GM19099 (cell line): ENCODE results near the gene IMPACT.

ENCODE experiments used
- POLR2A ChIP-seq: IDR thresholded peaks from 3 replicates; pipeline ENCODE4 v1.6.1; 2011; ENCODE audit warnings: low read depth; ENCODE audit not compliant: insufficient read length; ENCODE audit errors: extremely low read depth

The IMPACT gene

DNA sequence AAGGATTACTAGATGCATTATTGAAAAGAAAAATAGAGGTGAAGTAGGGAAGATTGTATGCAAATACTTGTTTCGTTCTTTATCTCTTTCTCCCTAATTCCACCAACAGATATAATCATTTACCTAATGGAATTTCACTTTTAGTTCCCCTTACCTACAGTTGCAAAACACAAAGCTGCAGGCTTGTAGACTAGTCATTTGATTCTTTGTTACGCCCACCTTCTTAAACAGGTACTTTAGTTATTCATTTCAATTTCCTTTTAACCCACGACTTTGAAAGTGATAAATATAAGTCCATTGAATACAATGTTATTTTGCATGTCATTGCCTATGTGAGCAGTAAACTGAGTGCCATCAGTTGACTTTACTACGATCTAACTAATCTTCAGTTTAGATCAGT, 30.1 kb downstream of the IMPACT start:
- no peak for TF ChIP-seq POLR2A

DNA sequence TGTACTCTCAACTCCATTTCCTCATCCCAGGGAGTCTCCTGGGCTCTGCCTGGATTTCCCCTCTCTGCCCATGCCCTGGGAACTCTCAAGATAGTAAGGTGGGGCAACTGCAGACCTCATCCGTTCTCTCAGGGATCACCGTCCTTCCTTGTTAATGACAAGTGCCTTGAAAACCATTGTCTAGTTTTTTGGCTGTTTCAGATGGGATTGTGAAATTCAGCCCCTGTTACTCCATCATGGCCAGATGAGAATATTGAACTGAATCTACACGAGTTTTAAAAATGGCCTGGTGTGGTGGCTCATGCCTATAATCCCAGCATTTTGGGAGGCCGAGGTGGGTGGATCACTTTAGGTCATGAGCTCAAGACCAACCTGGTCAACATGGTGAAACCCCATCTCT, 33.3 kb downstream of the IMPACT start:
- no peak for TF ChIP-seq POLR2A

DNA sequence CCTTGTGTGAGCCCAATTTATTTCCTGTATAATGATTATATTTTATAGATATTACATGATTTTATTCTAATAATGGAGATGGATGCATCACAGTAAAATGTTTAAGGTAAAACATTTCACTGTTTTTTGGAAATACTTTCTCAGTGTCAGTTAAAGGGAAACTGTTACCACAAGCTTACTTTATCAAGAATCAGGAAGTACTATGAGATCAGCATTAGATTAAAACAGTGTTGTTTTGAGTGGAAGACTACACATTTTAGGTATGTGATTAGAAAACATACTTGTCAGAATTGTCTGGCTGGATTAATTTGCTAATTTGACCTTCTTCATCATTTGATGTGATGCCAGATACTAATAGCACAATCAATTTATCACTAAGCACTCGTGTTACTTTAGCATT, 33.9 kb downstream of the IMPACT start, which contains the start of gene HRH4:
Gene HRH4, plus strand, starts transcription at position 250 of the 400 bp plus-strand sequence. Its CDS starts 92 bp downstream, at position 342.
- no peak for TF ChIP-seq POLR2A

DNA sequence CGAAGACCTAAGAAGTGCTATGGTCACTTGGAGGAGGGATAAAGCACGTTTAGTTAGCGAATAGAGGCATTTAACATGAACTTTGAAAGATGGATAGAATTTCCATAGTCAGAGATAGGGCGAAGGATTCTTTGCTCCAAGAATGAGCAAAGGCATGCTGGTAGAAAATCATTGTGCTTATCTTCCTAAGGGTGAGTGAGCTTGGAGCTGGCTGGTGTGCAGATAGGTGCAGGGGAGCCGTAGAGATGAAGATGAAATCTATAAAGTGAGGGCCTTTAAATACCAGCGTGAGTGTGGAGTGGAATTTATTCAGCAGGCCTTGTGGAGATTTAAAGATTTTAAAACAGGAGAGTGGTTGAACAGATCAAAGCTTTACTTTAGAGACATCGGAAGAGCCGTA, 35.5 kb downstream of the IMPACT start:
- TF ChIP-seq POLR2A: no peak

DNA sequence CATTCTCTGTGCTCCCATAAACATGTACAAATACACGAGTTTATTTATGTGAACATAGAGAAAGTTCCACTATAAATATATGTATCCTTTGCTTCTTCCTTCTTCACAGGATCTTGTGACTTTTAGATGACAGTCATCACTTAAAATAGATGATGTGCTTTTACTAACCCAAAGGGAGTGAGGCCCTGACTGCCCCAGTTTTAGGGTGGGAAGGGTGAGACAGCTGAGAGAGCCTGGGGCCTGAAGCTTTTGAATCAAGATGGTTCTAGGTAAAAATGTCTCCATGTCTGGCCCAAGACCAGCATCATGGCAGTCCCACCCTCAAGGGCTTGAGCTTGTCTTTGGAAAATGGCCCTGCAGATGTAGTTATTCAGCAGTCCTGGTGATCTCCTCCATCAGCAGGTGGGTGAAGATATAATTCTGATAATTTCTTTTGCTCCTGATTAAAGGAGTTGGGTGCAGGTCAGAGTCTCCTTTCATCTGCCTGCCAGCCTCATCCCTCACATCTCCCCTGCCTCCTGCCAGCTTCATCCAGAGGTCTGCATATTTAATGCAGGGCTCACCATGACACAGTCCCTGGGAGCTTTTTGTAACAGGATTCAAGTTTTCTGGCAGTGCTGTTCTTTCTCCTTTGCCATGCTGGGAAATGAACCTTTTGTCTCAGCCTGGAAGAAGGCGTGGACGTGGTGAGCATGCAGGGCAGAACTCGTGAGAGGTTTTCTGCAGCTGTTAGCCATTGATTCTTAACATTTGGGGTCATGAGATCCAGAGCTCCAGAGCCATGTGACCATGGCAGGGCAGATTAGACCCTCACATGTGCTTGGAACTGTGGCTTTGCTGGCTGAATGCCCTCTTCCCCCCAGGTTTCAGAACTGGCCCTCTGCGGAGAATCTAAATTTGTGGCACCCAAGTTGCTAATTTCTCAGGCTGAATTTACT, 36.6 kb downstream of the IMPACT start:
- TF ChIP-seq POLR2A: no peak

DNA sequence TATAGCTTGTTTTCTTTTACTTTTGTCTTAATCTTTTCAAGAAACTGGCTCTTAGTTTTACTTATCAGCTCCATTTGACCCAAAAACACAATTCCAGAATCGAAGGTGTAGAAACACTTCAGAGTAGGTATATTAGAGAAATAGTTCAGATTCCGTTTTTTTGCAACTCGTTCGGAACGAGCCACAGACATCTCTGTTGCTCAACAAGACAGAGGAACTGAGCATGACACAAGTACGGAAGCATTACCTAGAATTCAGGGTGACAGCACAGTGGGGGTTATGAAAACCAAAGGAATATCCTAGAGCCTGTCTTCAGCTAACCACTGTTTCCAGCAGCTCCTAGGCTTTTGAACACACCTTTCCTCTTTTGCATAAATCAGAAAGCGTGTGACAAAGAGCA, 39.0 kb downstream of the IMPACT start:
- TF ChIP-seq POLR2A: no peak

DNA sequence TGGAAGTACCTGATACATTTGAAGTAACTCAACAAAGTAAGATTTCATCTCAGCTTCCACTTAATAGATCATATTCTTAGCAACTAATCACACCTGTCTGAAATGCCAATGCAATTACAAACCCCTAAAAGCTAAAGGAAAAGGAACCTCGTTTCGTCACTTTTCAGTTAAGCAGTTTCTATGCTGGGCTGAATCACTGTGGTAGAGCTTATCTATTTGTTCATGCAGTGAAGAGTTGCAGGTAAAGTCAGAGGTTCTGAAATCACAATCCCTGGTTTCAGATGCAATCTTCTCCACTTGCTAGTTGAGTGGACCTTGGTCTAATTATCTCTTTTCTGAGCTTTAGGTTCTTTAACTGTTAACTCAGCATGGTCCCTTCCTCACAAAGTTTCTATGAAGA, 40.3 kb downstream of the IMPACT start:
- TF ChIP-seq POLR2A: no peak

DNA sequence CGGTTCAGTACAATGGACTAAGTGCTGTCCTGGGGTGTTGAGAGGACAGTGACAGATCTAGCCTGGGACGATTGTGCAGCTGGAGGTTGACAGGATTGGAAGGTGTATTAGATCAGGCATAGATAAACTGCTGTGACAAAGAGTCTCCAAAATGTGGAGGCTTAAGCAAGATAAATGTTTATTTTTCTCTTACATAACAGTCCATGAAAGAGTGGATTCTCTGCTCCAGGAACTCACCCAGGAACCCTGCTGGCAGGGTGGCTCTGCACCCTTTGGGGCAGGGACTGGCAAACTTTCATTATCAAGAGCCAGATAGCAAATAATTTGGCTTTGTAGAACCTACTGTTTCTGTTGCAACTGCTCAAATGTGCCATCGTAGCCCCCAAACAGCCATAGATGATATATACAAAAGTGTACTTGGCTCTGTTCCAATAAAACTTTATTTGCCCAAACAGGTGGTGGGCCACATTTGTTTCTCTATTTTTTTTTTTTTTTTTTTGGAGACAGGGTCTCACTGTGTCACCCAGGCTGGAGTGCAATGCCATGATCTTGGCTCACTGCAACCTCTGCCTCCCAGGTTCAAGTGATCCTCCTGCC, 43.6 kb downstream of the IMPACT start:
- no peak for TF ChIP-seq POLR2A

DNA sequence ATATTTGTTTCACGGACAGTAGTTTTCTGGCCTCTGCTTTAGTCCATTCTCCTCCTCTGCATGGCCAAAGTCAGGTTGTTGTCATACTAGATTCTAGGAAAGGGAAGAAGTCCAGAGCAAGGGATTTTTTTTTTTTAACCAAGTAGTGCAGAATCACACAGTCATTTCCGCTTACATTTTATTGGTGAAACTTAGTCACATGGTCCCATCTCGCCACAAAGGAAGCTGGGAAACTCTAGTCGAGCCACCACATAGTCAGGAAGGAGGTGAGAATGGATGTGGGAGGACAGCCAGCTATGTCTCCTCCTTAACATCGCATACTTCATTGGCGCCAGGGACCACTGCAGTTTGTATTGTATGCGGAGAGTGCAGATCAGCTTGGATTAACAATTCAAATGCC, 44.3 kb downstream of the IMPACT start:
- TF ChIP-seq POLR2A: no peak

DNA sequence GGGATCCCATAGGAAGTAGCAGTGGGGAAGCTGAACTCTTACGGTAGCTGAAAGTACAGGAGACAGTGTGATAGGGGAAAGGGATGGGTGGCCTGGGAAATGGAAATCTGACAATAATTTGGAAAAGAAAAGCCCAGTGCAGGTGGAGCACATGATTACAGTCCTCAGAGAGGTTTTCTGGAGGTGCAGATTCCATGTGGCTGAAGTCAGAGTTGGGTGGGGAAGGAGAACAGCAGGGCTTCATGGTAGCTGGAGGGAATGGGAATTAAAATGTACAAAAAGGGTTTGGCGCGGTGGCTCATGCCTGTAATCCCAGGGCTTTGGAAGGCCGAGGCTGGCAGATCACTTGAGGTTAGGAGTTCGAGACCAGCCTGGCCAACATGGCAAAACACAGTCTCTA, 46.1 kb downstream of the IMPACT start:
- TF ChIP-seq POLR2A: no peak

DNA sequence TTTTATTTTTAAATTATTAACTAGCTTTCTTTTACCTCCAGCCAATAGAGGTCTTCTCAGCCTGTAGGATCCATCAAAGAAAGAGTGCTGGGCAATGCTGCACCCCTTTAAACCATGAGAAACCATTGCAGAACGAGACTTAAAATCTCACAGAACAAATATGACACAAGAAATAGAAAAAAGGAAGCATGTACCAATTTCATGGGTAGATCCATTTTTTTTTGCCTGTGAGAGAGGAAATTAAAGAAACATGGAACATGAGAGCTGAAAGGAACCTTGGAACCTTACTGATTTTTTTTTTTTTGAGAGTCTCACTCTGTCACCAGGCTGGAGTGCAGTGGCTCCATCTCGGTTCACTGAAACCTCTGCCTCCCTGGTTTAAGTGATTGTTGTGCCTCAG, 47.9 kb downstream of the IMPACT start:
- no peak for TF ChIP-seq POLR2A

DNA sequence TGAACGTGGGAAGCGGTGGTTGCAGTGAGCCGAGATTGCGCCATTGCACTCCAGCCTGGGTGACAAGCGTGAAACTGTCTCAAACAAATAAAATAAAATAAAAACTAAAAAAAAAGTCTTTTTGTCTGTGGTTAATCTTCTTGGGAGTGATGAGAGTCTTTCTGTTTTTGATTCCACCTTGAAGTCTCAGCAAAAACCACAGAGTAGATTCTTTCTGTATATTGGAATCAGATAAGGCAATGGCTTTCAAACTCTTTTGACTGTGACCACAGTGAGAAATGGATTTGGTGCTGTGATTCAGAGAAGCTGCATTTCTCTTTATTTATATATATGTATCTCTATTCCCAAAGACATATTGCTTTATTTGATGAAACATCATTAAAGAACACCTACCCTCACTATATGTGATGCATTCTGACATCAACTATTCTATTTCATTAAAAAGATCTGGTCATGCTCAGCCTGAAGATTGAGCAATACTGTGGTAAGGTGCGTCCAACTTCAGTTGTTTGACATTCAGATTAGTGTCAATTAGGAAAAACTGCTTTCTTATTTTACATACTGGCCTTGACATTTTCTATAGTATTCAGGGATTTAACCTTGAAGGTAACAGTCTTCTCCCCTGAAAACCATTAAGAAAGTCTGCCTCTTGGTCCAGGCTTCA, 49.6 kb downstream of the IMPACT start:
- TF ChIP-seq POLR2A: no peak

DNA sequence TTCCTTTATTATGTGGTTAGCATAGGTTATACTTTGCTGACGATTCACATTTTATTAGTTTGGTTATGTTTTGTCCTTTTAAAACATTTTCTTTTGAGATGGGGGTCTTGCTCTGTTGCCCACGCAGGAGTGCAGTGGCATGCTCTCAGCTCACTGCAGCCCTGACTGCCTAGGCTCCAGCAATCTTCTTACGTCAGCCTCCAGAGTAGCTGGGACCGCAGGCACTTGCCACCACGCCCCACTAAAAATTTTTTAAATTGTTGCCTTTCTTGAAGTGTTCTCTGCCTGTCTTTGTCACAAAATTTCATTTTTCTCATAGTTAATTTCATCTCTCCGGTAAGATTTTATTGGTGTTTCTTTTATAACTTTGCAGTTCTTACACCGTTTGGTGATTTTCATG, 52.9 kb downstream of the IMPACT start:
- TF ChIP-seq POLR2A: no peak

DNA sequence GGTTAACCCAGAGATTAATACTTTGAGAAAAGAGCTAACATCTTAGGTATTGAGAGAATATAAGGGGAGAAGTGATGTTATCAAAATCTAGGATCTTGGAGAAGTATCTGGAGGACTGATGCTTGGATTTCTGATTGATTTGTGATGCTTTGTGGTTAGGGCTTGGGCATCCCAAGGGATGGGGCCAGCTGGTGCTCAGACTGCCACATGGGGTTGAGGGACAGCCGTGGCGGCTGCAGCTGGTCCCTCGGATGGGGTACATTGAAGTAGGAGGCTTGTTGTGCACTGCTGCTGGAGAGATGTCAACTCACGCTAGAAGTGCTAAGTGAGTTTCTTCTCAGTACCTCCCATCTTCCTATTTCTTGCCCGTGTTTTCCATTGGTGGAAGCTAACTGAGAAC, 56.4 kb downstream of the IMPACT start:
- TF ChIP-seq POLR2A: no peak

DNA sequence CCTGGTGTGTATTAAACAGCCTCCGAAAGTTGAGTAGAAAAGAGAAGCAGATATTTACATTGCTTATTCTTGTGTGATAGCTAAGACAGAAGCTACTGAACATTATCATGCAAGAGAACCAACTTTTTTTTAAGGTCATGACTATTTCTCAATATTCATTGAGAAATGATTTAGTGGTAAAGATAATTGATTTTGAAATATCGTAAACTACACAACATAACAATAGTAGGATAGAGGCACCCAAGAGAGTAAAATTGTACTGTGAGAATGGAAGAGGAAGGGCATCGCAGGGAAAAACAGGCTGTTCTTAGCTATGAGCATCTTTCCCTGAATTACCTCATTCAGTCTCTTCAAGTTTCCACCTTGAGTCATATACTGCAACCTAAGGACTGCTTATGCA, 59.2 kb downstream of the IMPACT start:
- TF ChIP-seq POLR2A: no peak

DNA sequence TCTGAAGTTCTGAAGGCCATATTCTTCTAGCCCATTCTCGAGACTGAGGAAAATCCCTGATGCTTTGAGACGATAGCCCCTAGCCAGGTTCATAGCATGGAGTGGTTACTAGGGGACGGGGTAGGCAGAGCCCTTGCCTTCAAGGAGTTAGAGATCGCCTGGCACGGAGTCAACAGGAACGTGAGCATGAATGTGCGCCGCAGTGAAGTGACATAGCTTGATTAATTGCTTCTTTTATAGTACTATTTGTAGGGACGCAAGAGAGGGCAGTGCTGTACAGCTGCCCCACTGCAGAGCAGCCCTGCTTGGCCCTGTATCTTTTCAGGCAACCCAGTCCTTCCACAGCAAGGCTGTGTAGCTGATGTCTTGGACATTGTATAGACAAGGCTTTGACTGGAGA, 60.2 kb downstream of the IMPACT start:
- TF ChIP-seq POLR2A: no peak
